Neuronal stem cell (in vitro differentiated cells): Measurements from ENCODE around the gene PTGES2.

Experiments
- DNase-seq: peaks from one replicate; pipeline ENCODE4 v3.0.0-alpha.2; 2013; ENCODE audit warnings: low spot score
- H2AFZ ChIP-seq: one replicate; pipeline ENCODE4 v1.6.1; 2013; ENCODE audit warnings: mild to moderate bottlenecking, low read length, inconsistent platforms
- H2AK5ac ChIP-seq: 2 replicates; pipeline ENCODE4 v1.6.1; 2013; ENCODE audit warnings: low read depth, mild to moderate bottlenecking, inconsistent platforms, low read length, moderate library complexity, mixed read lengths
- H2BK120ac ChIP-seq: 2 replicates; pipeline ENCODE4 v1.6.1; 2013; ENCODE audit warnings: low read depth, mild to moderate bottlenecking, inconsistent platforms, low read length, moderate library complexity, mixed read lengths
- H2BK12ac ChIP-seq: one replicate; pipeline ENCODE4 v1.6.1; 2013; ENCODE audit warnings: low read length, inconsistent platforms
- H2BK15ac ChIP-seq: 2 replicates; pipeline ENCODE4 v1.6.1; 2013; ENCODE audit warnings: mild to moderate bottlenecking, low read length, inconsistent platforms, mixed read lengths
- H2BK5ac ChIP-seq: one replicate; pipeline ENCODE4 v1.6.1; 2013; ENCODE audit warnings: inconsistent platforms, mild to moderate bottlenecking, low read length, moderate library complexity
- H3K14ac ChIP-seq: one replicate; pipeline ENCODE4 v1.6.1; 2013; ENCODE audit warnings: low read length, inconsistent platforms
- H3K18ac ChIP-seq: 2 replicates; pipeline ENCODE4 v1.6.1; 2013; ENCODE audit warnings: low read length, inconsistent platforms
- H3K23ac ChIP-seq: 2 replicates; pipeline ENCODE4 v1.6.1; 2013; ENCODE audit warnings: low read depth, mild to moderate bottlenecking, mixed read lengths, low read length, inconsistent platforms; ENCODE audit not compliant: poor library complexity
- H3K27ac ChIP-seq: replicated peaks from 3 replicates; pipeline ENCODE4 v1.5.1; 2013; ENCODE audit warnings: low read length, inconsistent platforms
- H3K27me3 ChIP-seq, 3 experiments: 2 replicates each; pipeline ENCODE4 v1.6.1; 2013; ENCODE audit warnings: low read length in 3 of 3, mild to moderate bottlenecking in 2 of 3, inconsistent platforms in 1 of 3, low read depth in 1 of 3, mixed read lengths in 1 of 3, moderate library complexity in 1 of 3; ENCODE audit not compliant: control insufficient read depth in 3 of 3, insufficient read depth in 3 of 3
- H3K36me3 ChIP-seq, 2 donors: replicated peaks in 1 of 2; 2 replicates each; pipeline ENCODE4 v1.6.1; 2013; ENCODE audit warnings: low read length in 2 of 2; ENCODE audit not compliant: control insufficient read depth in 2 of 2, insufficient read depth in 2 of 2
- H3K4ac ChIP-seq: 2 replicates; pipeline ENCODE4 v1.6.1; 2013; ENCODE audit warnings: inconsistent platforms, mild to moderate bottlenecking, low read length, moderate library complexity
- H3K4me1 ChIP-seq, 2 donors: 1 replicate in 1 of 2; 2 replicates in 1 of 2; pipeline ENCODE4 v1.6.1; 2013; ENCODE audit warnings: low read length in 2 of 2, low read depth in 1 of 2; ENCODE audit not compliant: control insufficient read depth in 2 of 2, insufficient read depth in 1 of 2
- H3K4me2 ChIP-seq: one replicate; pipeline ENCODE4 v1.6.1; 2013; ENCODE audit warnings: mild to moderate bottlenecking, low read length, inconsistent platforms; ENCODE audit not compliant: insufficient read depth, poor library complexity, severe bottlenecking
- H3K4me3 ChIP-seq, 2 donors: 2 replicates each; pipeline ENCODE4 v1.5.1; 2013; ENCODE audit warnings: low read length in 2 of 2, mild to moderate bottlenecking in 2 of 2, inconsistent platforms in 1 of 2, moderate library complexity in 1 of 2
- H3K79me1 ChIP-seq: one replicate; pipeline ENCODE4 v1.6.1; 2013; ENCODE audit warnings: low read depth, mild to moderate bottlenecking, inconsistent platforms, low read length, moderate library complexity
- H3K9ac ChIP-seq: one replicate; pipeline ENCODE4 v1.6.1; 2013; ENCODE audit warnings: mild to moderate bottlenecking, low read depth, low read length, inconsistent platforms; ENCODE audit not compliant: poor library complexity
- H3K9me3 ChIP-seq, 2 donors: replicated peaks in 1 of 2; 2 replicates each; pipeline versions ENCODE3 to v1.6.1; 2013; ENCODE audit warnings: low read length in 2 of 2, mild to moderate bottlenecking in 2 of 2, inconsistent platforms in 1 of 2, low read depth in 1 of 2, mixed read lengths in 1 of 2, moderate library complexity in 1 of 2; ENCODE audit not compliant: control insufficient read depth in 2 of 2, insufficient read depth in 1 of 2
- H4K8ac ChIP-seq: one replicate; pipeline ENCODE4 v1.6.1; 2013; ENCODE audit warnings: low read depth, mild to moderate bottlenecking, inconsistent platforms, low read length, moderate library complexity
- H4K91ac ChIP-seq: one replicate; pipeline ENCODE4 v1.6.1; 2013; ENCODE audit warnings: low read length, low read depth, mild to moderate bottlenecking, inconsistent platforms; ENCODE audit not compliant: poor library complexity
- WGBS, 2 donors: extraction: QIAGEN DNeasy Blood & Tissue Kit; methylation state at CpG; one replicate each; pipeline ENCODE4 v1.1.7; 2013; ENCODE audit warnings: missing lambda C conversion rate in 2 of 2, mixed read lengths in 1 of 2; ENCODE audit not compliant: insufficient read length in 2 of 2, insufficient replicate concordance in 1 of 2; ENCODE audit errors: extremely low coverage in 2 of 2; 5-methylcytosine and 5-hydroxymethylcytosine counted together

PTGES2 gene

GRCh38 chr9:128162215-128163026 lies 34.9 kb upstream of the PTGES2 start:
- no CpG with 5 or more reads among the region's 10 CpGs for WGBS, 2 donors
- DNase-seq, result no peak
- H2AK5ac ChIP-seq, result no peak overlapping the region

GRCh38 chr9:128161215-128161902 lies 33.8 kb upstream of the PTGES2 start:
- Histone ChIP-seq H3K9ac (no peak overlapping the region), H3K4me1 (peaks cover 4 to 16% of the 10 kb centered on the region in 2 donors), H2BK5ac (no peak overlapping the region), H2BK120ac (no peak overlapping the region), H2AK5ac (no peak overlapping the region), H3K4ac (no peak overlapping the region), H3K9me3 (no peaks in the 10 kb centered on the region), H3K14ac (no peak overlapping the region), H3K4me2 (no peak overlapping the region), H2BK15ac (no peak overlapping the region), H3K23ac (no peak overlapping the region), H2AFZ (no peak overlapping the region), H4K8ac (no peak overlapping the region), H3K4me3 (peak overlapping the region; percentile 40 to 93), H3K18ac (no peak overlapping the region), H3K79me1 (peaks cover 12% of the 10 kb centered on the region), H3K36me3 (peaks cover 29 to 37% of the 10 kb centered on the region in 2 donors), H4K91ac (no peak overlapping the region), H3K27me3 (no peaks in the 10 kb centered on the region), H3K27ac (no peak overlapping the region), H2BK12ac (no peak overlapping the region)
- no CpG with 5 or more reads among the region's 13 CpGs for WGBS, 2 donors
- DNase-seq, result no peak

More at GRCh38 chr9:128162215-128163026, 34.9 kb upstream of the PTGES2 start:
- Histone ChIP-seq H3K36me3 (peaks cover 38 to 48% of the 10 kb centered on the region in 2 donors), H2AFZ (no peak overlapping the region), H3K4me2 (no peak overlapping the region), H2BK12ac (no peak overlapping the region), H3K18ac (no peak overlapping the region), H4K91ac (no peak overlapping the region), H3K79me1 (peaks cover 10% of the 10 kb centered on the region), H3K4ac (no peak overlapping the region), H3K4me1 (peaks cover 4 to 12% of the 10 kb centered on the region in 2 donors), H3K14ac (no peak overlapping the region), H3K27me3 (no peaks in the 10 kb centered on the region), H2BK120ac (peak overlapping the region; percentile 61), H3K23ac (peak overlapping the region; percentile 65), H2BK15ac (no peak overlapping the region), H4K8ac (no peak overlapping the region), H3K27ac (no peak overlapping the region), H3K4me3 (peak overlapping the region in 1 of 2 donors; percentile 10), H2BK5ac (no peak overlapping the region), H3K9me3 (no peaks in the 10 kb centered on the region), H3K9ac (no peak overlapping the region)

GRCh38 chr9:128160603-128160987 lies 33.1 kb upstream of the PTGES2 start:
- Histone ChIP-seq H2BK15ac (no peak overlapping the region), H3K27ac (no peak overlapping the region)

More at GRCh38 chr9:128160603-128160987, 33.1 kb upstream of the PTGES2 start:
- no CpG with 5 or more reads among the region's 23 CpGs for WGBS, 2 donors
- Histone ChIP-seq H2BK12ac (no peak overlapping the region), H4K91ac (no peak overlapping the region), H4K8ac (no peak overlapping the region), H3K9me3 (no peaks in the 10 kb centered on the region), H3K4ac (peak overlapping the region; percentile 46), H2BK5ac (peak overlapping the region; percentile 75), H3K4me3 (peak overlapping the region; percentile 87 to 93), H2BK120ac (peak overlapping the region; percentile 72), H3K23ac (peak overlapping the region; percentile 100), H3K27me3 (no peaks in the 10 kb centered on the region), H3K9ac (peak overlapping the region; percentile 97), H3K14ac (peak overlapping the region; percentile 98), H2AK5ac (peak overlapping the region; percentile 95), H3K4me1 (peaks cover 4 to 16% of the 10 kb centered on the region in 2 donors), H3K18ac (peak overlapping the region; percentile 98), H2AFZ (peak overlapping the region; percentile 97), H3K4me2 (peak overlapping the region; percentile 89), H3K79me1 (peaks cover 12% of the 10 kb centered on the region), H3K36me3 (peaks cover 24 to 30% of the 10 kb centered on the region in 2 donors)
- DNase-seq, result no peak
